ENCODE data around the gene MYEF2. TPM values are rescaled to one million over a fixed set of nuclear protein-coding genes. Genes with fewer than 3 reads are reported as not detected.

MYEF2 gene
- total RNA-seq, 1 experiment from 2014 or later = 18.8 TPM

GRCh38 chr15:48086576-48086975, 91.5 kb downstream of the MYEF2 start:
- Histone ChIP-seq H3K9me2 (replicated peaks; ENCODE audit: low read length) (no peaks in the 10 kb centered on the region), H3K36me3 (ENCODE audit: low read depth, low read length) (no peaks in the 10 kb centered on the region), H2AFZ (ENCODE audit: low read length) (no peak overlapping the region), H3K9me3 (ENCODE audit: low read length) (no peaks in the 10 kb centered on the region), H3K4me1 (ENCODE audit: insufficient read depth, low read length) (no peaks in the 10 kb centered on the region), H3K4me2 (ENCODE audit: low read length) (no peak overlapping the region), H3K27me3 (ENCODE audit: low read length) (peaks cover 22% of the 10 kb centered on the region), H3K4me3 (ENCODE audit: low read length) (no peak overlapping the region), H3F3A (ENCODE audit: low read length, unreplicated experiment) (no peaks in the 10 kb centered on the region), H3K9ac (ENCODE audit: low read length) (no peak overlapping the region), H3K27ac (ENCODE audit: low read length) (no peak overlapping the region), H4K20me1 (ENCODE audit: low read length) (no peaks in the 10 kb centered on the region), H3K79me2 (ENCODE audit: low read length) (no peaks in the 10 kb centered on the region)
- ATAC-seq (no peak), DNase-seq (no peak)
- CTCF ChIA-PET = no interaction called here
- POLR2A ChIA-PET (ENCODE audit: unreplicated experiment) = no interaction called here
- no peak for TF ChIP-seq EZH2phosphoT487 (IDR thresholded peaks at IDR 0.05; ENCODE audit: borderline replicate concordance, low read length)
- TF ChIP-seq EZH2 (IDR thresholded peaks at IDR 0.05; ENCODE audit: low read length, unreplicated experiment) = no peak
- TF ChIP-seq CTCF (conservative IDR thresholded peaks at IDR 0.05; ENCODE audit: low read depth, low read length) = no peak
- BruUV-seq (replicated peaks) = no TSS peak
- intact Hi-C loops (cut with micrococcal nuclease) = loop anchor here (5.0 kb wide), 1 partner anchor 369 kb away; the partner anchor contains the start of gene SEMA6D

- BruUV-seq (replicated peaks) = no TSS peak
- H2AFZ ChIP-seq (ENCODE audit: low read length) = no peak overlapping the region
- H3K4me2 ChIP-seq (ENCODE audit: low read length) = no peak overlapping the region
Observed at GRCh38 chr15:48086133-48086532, 92.0 kb downstream of the MYEF2 start.

GRCh38 chr15:48085591-48085930, 92.5 kb downstream of the MYEF2 start:
- Histone ChIP-seq H3F3A (ENCODE audit: low read length, unreplicated experiment) (no peaks in the 10 kb centered on the region), H3K9ac (ENCODE audit: low read length) (no peak overlapping the region), H3K4me1 (ENCODE audit: insufficient read depth, low read length) (no peaks in the 10 kb centered on the region), H3K36me3 (ENCODE audit: low read depth, low read length) (no peaks in the 10 kb centered on the region), H3K9me2 (replicated peaks; ENCODE audit: low read length) (no peaks in the 10 kb centered on the region), H3K4me3 (ENCODE audit: low read length) (no peak overlapping the region), H3K27me3 (ENCODE audit: low read length) (peaks cover 18% of the 10 kb centered on the region), H3K79me2 (ENCODE audit: low read length) (no peaks in the 10 kb centered on the region), H3K27ac (ENCODE audit: low read length) (no peak overlapping the region), H3K4me2 (ENCODE audit: low read length) (no peak overlapping the region), H3K9me3 (ENCODE audit: low read length) (no peaks in the 10 kb centered on the region), H4K20me1 (ENCODE audit: low read length) (no peaks in the 10 kb centered on the region), H2AFZ (ENCODE audit: low read length) (no peak overlapping the region)
- intact Hi-C loops (cut with micrococcal nuclease) = loop anchor here (1.0 to 5.0 kb wide), 4 partner anchors 60 to 889 kb away; partner anchors contain the start of gene SEMA6D
- TF ChIP-seq EZH2 (IDR thresholded peaks at IDR 0.05; ENCODE audit: low read length, unreplicated experiment) (no peak), EZH2phosphoT487 (IDR thresholded peaks at IDR 0.05; ENCODE audit: borderline replicate concordance, low read length) (no peak), CTCF (conservative IDR thresholded peaks at IDR 0.05; ENCODE audit: low read depth, low read length) (no peak)
- DNase-seq (no peak), ATAC-seq (no peak)
- CTCF ChIA-PET = interaction anchor here (0.6 to 1.4 kb wide), 9 partner anchors 38 to 890 kb away, joined by 3 to 11 read pairs (median 3); no protein-coding TSS in a partner anchor
- POLR2A ChIA-PET (ENCODE audit: unreplicated experiment) = no interaction called here
- BruUV-seq (replicated peaks) = no TSS peak

More at GRCh38 chr15:48086133-48086532, 92.0 kb downstream of the MYEF2 start:
- Histone ChIP-seq H3K4me1 (ENCODE audit: insufficient read depth, low read length) (no peaks in the 10 kb centered on the region), H3K9me2 (replicated peaks; ENCODE audit: low read length) (no peaks in the 10 kb centered on the region), H3K36me3 (ENCODE audit: low read depth, low read length) (no peaks in the 10 kb centered on the region), H3K4me3 (ENCODE audit: low read length) (no peak overlapping the region), H3K9ac (ENCODE audit: low read length) (no peak overlapping the region), H3K27ac (ENCODE audit: low read length) (no peak overlapping the region), H3K9me3 (ENCODE audit: low read length) (no peaks in the 10 kb centered on the region), H4K20me1 (ENCODE audit: low read length) (no peaks in the 10 kb centered on the region), H3K27me3 (ENCODE audit: low read length) (peaks cover 22% of the 10 kb centered on the region), H3F3A (ENCODE audit: low read length, unreplicated experiment) (no peaks in the 10 kb centered on the region), H3K79me2 (ENCODE audit: low read length) (no peaks in the 10 kb centered on the region)
- intact Hi-C loops (cut with micrococcal nuclease) = loop anchor here (5.0 kb wide), 1 partner anchor 369 kb away; the partner anchor contains the start of gene SEMA6D
- CTCF ChIA-PET = no interaction called here
- POLR2A ChIA-PET (ENCODE audit: unreplicated experiment) = no interaction called here
- DNase-seq (no peak), ATAC-seq (no peak)
- no peak for TF ChIP-seq EZH2 (IDR thresholded peaks at IDR 0.05; ENCODE audit: low read length, unreplicated experiment)
- TF ChIP-seq EZH2phosphoT487 (IDR thresholded peaks at IDR 0.05; ENCODE audit: borderline replicate concordance, low read length) = no peak
